ENCODE data around the gene ANKH. TPM values are rescaled to one million over a fixed set of nuclear protein-coding genes. Genes with fewer than 3 reads are reported as not detected.

The ANKH gene
- total and polyA plus RNA-seq, 2 donors (not counting 1 experiment from before 2014, with no cell fraction given): 13.7 to 71.1 TPM

DNA sequence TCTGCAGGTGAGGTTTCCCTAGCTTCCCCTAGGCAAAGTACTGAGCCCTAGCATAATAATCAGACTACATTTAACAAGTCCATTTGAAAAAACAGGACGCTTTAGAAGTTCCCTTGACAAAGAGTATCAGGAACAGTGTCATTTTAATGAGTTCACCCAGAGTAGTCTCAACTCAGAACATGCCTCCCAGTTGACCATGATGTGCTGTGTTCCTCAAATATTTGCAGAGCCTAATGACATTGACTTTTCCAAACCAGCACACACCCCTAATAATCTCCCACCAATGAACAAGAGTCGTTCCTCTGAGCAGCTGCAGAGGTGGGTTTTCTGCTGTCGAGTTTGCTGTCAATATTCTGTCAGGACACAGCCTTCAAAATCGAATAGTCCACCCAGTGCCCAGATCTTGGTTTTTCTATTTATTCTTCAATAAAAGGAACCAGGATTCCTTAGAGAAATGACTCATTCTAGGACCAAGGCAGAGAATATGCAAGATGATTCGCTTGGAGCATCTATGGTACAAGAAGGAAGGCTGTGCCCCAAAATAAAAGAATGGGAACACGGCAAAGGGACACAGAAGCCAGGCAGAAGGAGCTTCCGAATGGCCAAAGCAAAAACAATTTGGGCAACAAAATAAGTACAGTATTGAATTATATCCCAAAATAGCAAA lies 149.5 kb downstream of the ANKH start:
- Mint-ChIP-seq H3K4me1 (peaks cover 17% of the 10 kb centered on the region), H3K4me3 (no peak overlapping the region), H3K9me3 (ENCODE audit: insufficient read depth) (no peaks in the 10 kb centered on the region), H3K27ac (no peak overlapping the region), H3K27me3 (no peaks in the 10 kb centered on the region)
- Histone ChIP-seq H3K4me2 (replicated peaks; ENCODE audit: low read depth, low read length, poor library complexity, severe bottlenecking) (no peak overlapping the region), H3K4me1 (ENCODE audit: control insufficient read depth in 2 of 2, insufficient read depth in 2 of 2, low read length in 2 of 2) (peaks cover 0 to 12% of the 10 kb centered on the region in 2 donors), H2AFZ (ENCODE audit: insufficient read depth, low read depth, low read length, poor library complexity, severe bottlenecking) (no peak overlapping the region), H3K27ac (ENCODE audit: low read length in 2 of 2) (no peak overlapping the region), H3K9ac (ENCODE audit: low read length) (no peak overlapping the region), H3K79me2 (ENCODE audit: control insufficient read depth, insufficient read depth, low read length) (no peaks in the 10 kb centered on the region), H3K4me3 (ENCODE audit: control extremely low read depth in 1 of 5, extremely low read depth in 1 of 5, insufficient read depth in 1 of 5, low read depth in 2 of 5, low read length in 4 of 5) (no peak overlapping the region), H3K36me3 (replicated peaks in 1 of 2; ENCODE audit: control extremely low read depth in 1 of 2, control insufficient read depth in 1 of 2, extremely low read depth in 1 of 2, insufficient read depth in 2 of 2, low read length in 1 of 2) (peaks cover 0 to 9% of the 10 kb centered on the region in 2 experiments), H3K27me3 (replicated peaks in 1 of 4; ENCODE audit: control extremely low read depth in 1 of 4, control insufficient read depth in 3 of 4, insufficient read depth in 4 of 4, low read length in 3 of 4) (no peaks in the 10 kb centered on the region), H4K20me1 (ENCODE audit: control insufficient read depth, insufficient read depth, low read length, poor library complexity, severe bottlenecking) (no peaks in the 10 kb centered on the region), H3K9me3 (ENCODE audit: control extremely low read depth in 1 of 3, control insufficient read depth in 2 of 3, insufficient read depth in 1 of 3, low read length in 2 of 3) (no peaks in the 10 kb centered on the region)
- intact Hi-C loops (cut with micrococcal nuclease): no loop called here
- TF ChIP-seq, protein P1, sequence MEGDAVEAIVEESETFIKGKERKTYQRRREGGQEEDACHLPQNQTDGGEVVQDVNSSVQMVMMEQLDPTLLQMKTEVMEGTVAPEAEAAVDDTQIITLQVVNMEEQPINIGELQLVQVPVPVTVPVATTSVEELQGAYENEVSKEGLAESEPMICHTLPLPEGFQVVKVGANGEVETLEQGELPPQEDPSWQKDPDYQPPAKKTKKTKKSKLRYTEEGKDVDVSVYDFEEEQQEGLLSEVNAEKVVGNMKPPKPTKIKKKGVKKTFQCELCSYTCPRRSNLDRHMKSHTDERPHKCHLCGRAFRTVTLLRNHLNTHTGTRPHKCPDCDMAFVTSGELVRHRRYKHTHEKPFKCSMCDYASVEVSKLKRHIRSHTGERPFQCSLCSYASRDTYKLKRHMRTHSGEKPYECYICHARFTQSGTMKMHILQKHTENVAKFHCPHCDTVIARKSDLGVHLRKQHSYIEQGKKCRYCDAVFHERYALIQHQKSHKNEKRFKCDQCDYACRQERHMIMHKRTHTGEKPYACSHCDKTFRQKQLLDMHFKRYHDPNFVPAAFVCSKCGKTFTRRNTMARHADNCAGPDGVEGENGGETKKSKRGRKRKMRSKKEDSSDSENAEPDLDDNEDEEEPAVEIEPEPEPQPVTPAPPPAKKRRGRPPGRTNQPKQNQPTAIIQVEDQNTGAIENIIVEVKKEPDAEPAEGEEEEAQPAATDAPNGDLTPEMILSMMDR (IDR thresholded peaks at IDR 0.05): no peak
- TF ChIP-seq EZH2 (IDR thresholded peaks at IDR 0.05; ENCODE audit: borderline replicate concordance, insufficient read depth, low read depth, low read length, poor library complexity, severe bottlenecking): no peak
- ChIA-PET CTCF (interaction anchor here (1.0 to 15.0 kb wide), 3 partner anchors 22 to 292 kb away, joined by 3 to 201 read pairs (median 4); no protein-coding TSS in a partner anchor), POLR2A (no interaction called here)
- no peak for ATAC-seq (ENCODE audit: low read depth)
- no peak for DNase-seq
- WGBS (ENCODE audit: insufficient coverage): 95% methylated on average over 2 of the region's 7 CpGs

DNA sequence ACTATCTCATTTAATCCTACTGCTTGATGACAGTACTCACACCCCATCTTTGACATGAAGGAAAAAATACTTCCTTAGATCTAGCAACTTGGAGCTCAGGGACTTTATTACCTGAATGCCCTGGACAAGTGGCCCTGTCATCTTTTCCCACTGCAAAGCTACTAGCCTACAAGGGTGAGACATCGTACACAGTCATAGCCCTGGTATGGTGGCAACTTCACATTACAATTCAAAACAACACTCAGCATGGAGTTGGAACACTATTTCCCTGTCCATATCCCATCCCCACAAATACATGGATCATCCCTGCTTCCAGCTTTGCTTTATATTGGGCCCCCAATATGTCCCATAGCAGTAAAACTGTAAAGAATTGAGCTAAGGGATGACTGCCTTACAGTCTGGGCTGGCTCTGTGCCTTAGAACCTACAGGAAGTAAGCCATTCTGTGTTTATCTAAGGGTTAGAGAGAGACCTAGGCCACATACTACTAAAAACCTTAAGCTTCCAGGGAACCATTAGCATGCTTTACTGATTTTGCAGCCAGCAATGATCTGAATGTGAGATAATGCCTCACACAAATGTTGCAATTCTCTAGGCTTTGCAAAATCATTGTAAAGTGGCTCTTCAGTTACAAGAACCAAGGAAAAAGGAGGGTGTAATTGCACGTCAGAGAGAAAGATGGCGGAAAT lies 151.2 kb downstream of the ANKH start:
- Histone ChIP-seq H3K9me3 (ENCODE audit: control extremely low read depth in 1 of 3, control insufficient read depth in 2 of 3, insufficient read depth in 1 of 3, low read length in 2 of 3) (no peaks in the 10 kb centered on the region), H3K27me3 (replicated peaks in 1 of 4; ENCODE audit: control extremely low read depth in 1 of 4, control insufficient read depth in 3 of 4, insufficient read depth in 4 of 4, low read length in 3 of 4) (no peaks in the 10 kb centered on the region), H3K4me2 (replicated peaks; ENCODE audit: low read depth, low read length, poor library complexity, severe bottlenecking) (no peak overlapping the region), H4K20me1 (ENCODE audit: control insufficient read depth, insufficient read depth, low read length, poor library complexity, severe bottlenecking) (no peaks in the 10 kb centered on the region), H3K79me2 (ENCODE audit: control insufficient read depth, insufficient read depth, low read length) (no peaks in the 10 kb centered on the region), H3K27ac (ENCODE audit: low read length in 2 of 2) (no peak overlapping the region), H3K4me3 (ENCODE audit: control extremely low read depth in 1 of 5, extremely low read depth in 1 of 5, insufficient read depth in 1 of 5, low read depth in 2 of 5, low read length in 4 of 5) (no peak overlapping the region), H3K9ac (ENCODE audit: low read length) (no peak overlapping the region), H3K36me3 (replicated peaks in 1 of 2; ENCODE audit: control extremely low read depth in 1 of 2, control insufficient read depth in 1 of 2, extremely low read depth in 1 of 2, insufficient read depth in 2 of 2, low read length in 1 of 2) (peaks cover 0 to 7% of the 10 kb centered on the region in 2 experiments), H2AFZ (ENCODE audit: insufficient read depth, low read depth, low read length, poor library complexity, severe bottlenecking) (no peak overlapping the region), H3K4me1 (ENCODE audit: control insufficient read depth in 2 of 2, insufficient read depth in 2 of 2, low read length in 2 of 2) (peaks cover 0 to 12% of the 10 kb centered on the region in 2 donors)
- H3K4me3 Mint-ChIP-seq: no peak overlapping the region
- CTCF ChIA-PET: interaction anchor here (1.1 to 15.0 kb wide), 3 partner anchors 8 to 283 kb away, joined by 4 to 201 read pairs (median 6); no protein-coding TSS in a partner anchor
- ATAC-seq (ENCODE audit: low read depth) (no peak), DNase-seq (no peak)
- no peaks in the 10 kb centered on the region for H3K27me3 Mint-ChIP-seq
- intact Hi-C loops (cut with micrococcal nuclease): no loop called here
- TF ChIP-seq, protein P1 (IDR thresholded peaks at IDR 0.05): no peak
- no peak for TF ChIP-seq EZH2 (IDR thresholded peaks at IDR 0.05; ENCODE audit: borderline replicate concordance, insufficient read depth, low read depth, low read length, poor library complexity, severe bottlenecking)
- POLR2A ChIA-PET: no interaction called here
- H3K4me1 Mint-ChIP-seq: peaks cover 12% of the 10 kb centered on the region
- H3K27ac Mint-ChIP-seq: no peak overlapping the region
- no peaks in the 10 kb centered on the region for H3K9me3 Mint-ChIP-seq (ENCODE audit: insufficient read depth)
- WGBS (ENCODE audit: insufficient coverage): 100% methylated on average over 3 of the region's 3 CpGs
